H1 (cell line): ENCODE measurements around the gene OR9A2. TPM values are rescaled to one million over a fixed set of nuclear protein-coding genes. Genes with fewer than 3 reads are reported as not detected.

ENCODE experiments used
- BCL11A ChIP-seq, 2 experiments: IDR thresholded peaks; one replicate each; pipeline ENCODE4 v1.6.1; 2011; ENCODE audit warnings: low read depth in 2 of 2, low read length in 2 of 2, mild to moderate bottlenecking in 2 of 2
- CBX8 ChIP-seq: fragments of 300-800, 300-1000 bp; sonication (generic); IDR thresholded peaks from 2 replicates; pipeline ENCODE4 v1.7.1; 2016; ENCODE audit warnings: low read depth, low read length, borderline replicate concordance
- SP4 ChIP-seq: IDR thresholded peaks from 2 replicates; pipeline ENCODE4 v1.6.1; 2012; ENCODE audit warnings: low read length, inconsistent platforms
- TBP ChIP-seq: IDR thresholded peaks from 2 replicates; pipeline ENCODE4 v1.6.1; 2011; ENCODE audit warnings: low read depth, low read length, improper control_type of control experiment
- TEAD4 ChIP-seq: IDR thresholded peaks from 2 replicates; pipeline ENCODE4 v1.6.1; 2012; ENCODE audit warnings: low read depth, low read length, inconsistent platforms, mixed read lengths
- polyA plus RNA-seq, 7 experiments: library from polyadenylated mRNA; depleted of rRNA in 3 of 7; stranded (reverse) in 5 of 7; unstranded in 2 of 7; fragments of >200 nt in 5 of 7; fragments of 200-250 nt in 2 of 7; gene quantifications; 1 replicate in 5 of 7; 2 replicates in 1 of 7; 4 replicates in 1 of 7; pipeline versions ENCODE4 v1.2.1 to v1.2.3, GENCODE V29; 2011 to 2013; ENCODE audit warnings: missing spikeins in 2 of 7, mixed read lengths in 2 of 7
- total RNA-seq: library from RNA; stranded (reverse); fragmentation: NEBNext Ultra II Directional; extraction: Animal tissue kit (Norgen Biotek cat#: 25700); gene quantifications from 2 replicates; pipeline ENCODE4 v1.2.1, GENCODE V29; 2021

OR9A2 gene
- total and polyA plus RNA-seq, 2 of the 8 experiments (the other 6 are each of a cell fraction or from before 2014, with no cell fraction given): not detected

DNA sequence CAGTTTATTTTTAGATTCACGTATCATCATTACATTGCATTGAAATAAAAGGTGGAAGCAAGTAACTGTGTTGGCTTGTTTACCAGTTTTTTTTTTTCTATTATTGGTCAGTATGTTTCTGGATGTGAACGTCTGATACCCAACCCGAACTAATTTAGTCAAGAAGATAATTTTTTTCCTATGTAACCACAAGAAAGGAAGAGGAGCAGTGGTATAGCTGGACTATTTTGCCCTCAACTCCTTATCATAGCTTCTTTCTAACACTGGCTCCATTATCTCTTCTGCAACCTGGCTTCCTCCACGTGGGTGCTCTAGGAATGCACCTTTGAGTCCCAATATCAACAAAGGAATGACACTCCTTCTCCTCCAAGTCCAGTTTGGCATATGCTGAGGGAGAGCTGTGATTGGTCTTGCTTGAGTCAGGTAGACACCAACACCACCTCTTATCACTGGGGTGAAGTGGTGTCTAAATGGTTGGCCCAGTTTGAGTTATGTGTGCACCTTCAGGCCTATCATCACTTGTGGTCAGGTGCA lies 29.4 kb downstream of the OR9A2 start (continued):
- TF ChIP-seq BCL11A (IDR thresholded peaks at IDR 0.05; ENCODE audit: low read depth in 2 of 2, low read length in 2 of 2) (no peak), TBP (no peak), SP4 (no peak), TEAD4 (no peak), CBX8 (no peak)
